ENCODE measurements around the gene DTHD1. TPM values are rescaled to one million over a fixed set of nuclear protein-coding genes. Genes with fewer than 3 reads are reported as not detected.
A peak's percentile ranks its signal among the peaks of the same experiment; 100 is the strongest.

Gene DTHD1
- total RNA-seq: 0.55 TPM
- long read RNA-seq, partial matches to known transcripts: 0 of 1 reads
- long read RNA-seq, other reads (novel, unspliced or antisense): 1 of 1 reads

- no peaks in the 10 kb centered on the region for H3K9me3 ChIP-seq
- TF ChIP-seq CTCF (IDR thresholded peaks at IDR 0.05): no peak
- no peaks in the 10 kb centered on the region for H3K27me3 ChIP-seq
- no peaks in the 10 kb centered on the region for H3K4me1 ChIP-seq
- no peak for DNase-seq
- no peaks in the 10 kb centered on the region for H3K36me3 ChIP-seq
- no peak within 1 kb of the TSS for H3K4me3 ChIP-seq
- no peak within 1 kb of the TSS for H3K27ac ChIP-seq
- ATAC-seq: peak; percentile 26
- intact Hi-C loops (cut with DNase I): no loop called here
Observed at GRCh38 chr4:36281384-36282106, at the start of gene DTHD1. Gene DTHD1 (plus strand): TSS chr4:36281616. CDS start chr4:36281759, 143 bp downstream.

DNA sequence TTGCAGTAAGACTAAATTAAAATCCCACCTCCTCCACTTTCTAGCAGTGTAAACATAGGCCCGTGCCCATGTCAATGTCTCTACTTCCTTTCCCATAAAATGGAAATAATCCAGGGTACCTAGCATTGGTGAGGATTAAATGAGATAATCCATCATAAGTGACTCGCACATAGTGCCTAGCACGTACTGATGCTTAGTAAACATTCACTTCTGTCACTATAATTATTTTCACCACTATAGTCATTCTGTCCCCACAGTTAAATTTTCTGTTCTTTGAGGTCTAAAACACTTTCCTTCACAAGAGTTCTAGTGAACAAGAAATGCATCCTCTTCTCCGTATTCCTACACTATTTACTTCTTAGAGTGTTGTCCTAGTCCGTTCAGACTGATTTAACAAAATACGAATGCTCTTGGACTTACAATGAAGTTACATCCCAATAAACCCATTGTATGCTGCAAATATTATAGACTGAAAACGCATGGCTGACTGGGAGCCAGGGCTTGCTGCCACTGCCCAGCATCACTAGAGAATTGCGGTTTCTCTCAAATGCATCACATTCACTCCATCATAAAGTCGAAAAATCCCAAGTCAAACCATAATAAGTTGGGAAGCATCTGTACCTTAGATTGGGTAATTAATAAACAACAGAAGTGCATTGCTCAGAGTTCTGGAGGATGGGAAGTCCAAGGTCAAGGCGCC, 47.7 kb upstream of the DTHD1 start:
- intact Hi-C loops (cut with DNase I): no loop called here
- no peak for TF ChIP-seq CTCF (IDR thresholded peaks at IDR 0.05)
- H3K36me3 ChIP-seq: no peaks in the 10 kb centered on the region
- H3K4me3 ChIP-seq: no peak overlapping the region
- no peaks in the 10 kb centered on the region for H3K9me3 ChIP-seq
- H3K27me3 ChIP-seq: no peaks in the 10 kb centered on the region
- DNase-seq: no peak
- H3K4me1 ChIP-seq: no peaks in the 10 kb centered on the region
- H3K27ac ChIP-seq: no peak overlapping the region
- ATAC-seq: no peak

DNA sequence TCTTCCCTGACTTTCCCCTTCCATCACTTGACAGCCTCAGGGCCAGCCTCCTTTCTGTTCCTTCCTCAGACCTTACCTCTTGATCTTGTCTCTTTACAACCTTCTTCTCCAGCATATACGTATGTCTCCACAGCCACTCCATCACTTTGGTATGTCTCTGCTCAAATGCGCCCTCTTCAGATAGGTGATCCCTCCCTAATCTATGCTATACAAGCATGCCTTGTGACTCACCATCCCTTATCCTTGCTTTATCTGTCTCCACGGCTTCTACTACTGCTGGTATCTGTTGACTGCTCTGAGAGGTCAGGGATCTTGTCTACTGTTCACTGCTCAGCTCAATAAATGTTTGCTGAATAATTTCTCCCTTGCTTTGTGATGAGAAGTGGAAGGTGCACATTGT, 46.1 kb upstream of the DTHD1 start:
- DNase-seq: no peak
- Histone ChIP-seq H3K4me3 (no peak overlapping the region), H3K27me3 (no peaks in the 10 kb centered on the region), H3K27ac (no peak overlapping the region), H3K9me3 (no peaks in the 10 kb centered on the region), H3K4me1 (no peaks in the 10 kb centered on the region), H3K36me3 (no peaks in the 10 kb centered on the region)
- no peak for ATAC-seq
- TF ChIP-seq CTCF (IDR thresholded peaks at IDR 0.05): no peak
- intact Hi-C loops (cut with DNase I): no loop called here

- ATAC-seq: no peak
Observed at GRCh38 chr4:36236159-36236558, 45.3 kb upstream of the DTHD1 start.

More at GRCh38 chr4:36236159-36236558, 45.3 kb upstream of the DTHD1 start:
- DNase-seq: no peak
- intact Hi-C loops (cut with DNase I): no loop called here
- no peak for TF ChIP-seq CTCF (IDR thresholded peaks at IDR 0.05)
- Histone ChIP-seq H3K27me3 (no peaks in the 10 kb centered on the region), H3K4me1 (peaks cover 1% of the 10 kb centered on the region), H3K9me3 (no peaks in the 10 kb centered on the region), H3K36me3 (no peaks in the 10 kb centered on the region), H3K4me3 (no peak overlapping the region), H3K27ac (no peak overlapping the region)
